GM06990 (cell line): ENCODE data around the gene JMJD8.

Source experiments
- DNase-seq: peaks from one replicate; pipeline ENCODE4 v3.0.0-alpha.2; 2011; ENCODE audit not compliant: insufficient read length; ENCODE audit errors: extremely low read depth
- H3K27me3 ChIP-seq: replicated peaks from 2 replicates; pipeline ENCODE4 v1.6.0; 2011; ENCODE audit warnings: low read length; ENCODE audit not compliant: control insufficient read depth, insufficient read depth
- H3K36me3 ChIP-seq: 2 replicates; pipeline ENCODE4 v1.5.1; 2011; ENCODE audit warnings: low read length; ENCODE audit not compliant: control insufficient read depth, insufficient read depth
- H3K4me3 ChIP-seq: replicated peaks from 2 replicates; pipeline ENCODE4 v1.5.1; 2011; ENCODE audit warnings: low read depth, mild to moderate bottlenecking, control low read depth, low read length
- TF ChIP-seq, protein P1 (sequence below): IDR thresholded peaks from 2 replicates; pipeline ENCODE4 v1.5.1; 2011; ENCODE audit warnings: low read length, control low read depth, mild to moderate bottlenecking, inconsistent platforms; ENCODE audit not compliant: insufficient read depth, poor library complexity, severe bottlenecking

JMJD8 gene

DNA sequence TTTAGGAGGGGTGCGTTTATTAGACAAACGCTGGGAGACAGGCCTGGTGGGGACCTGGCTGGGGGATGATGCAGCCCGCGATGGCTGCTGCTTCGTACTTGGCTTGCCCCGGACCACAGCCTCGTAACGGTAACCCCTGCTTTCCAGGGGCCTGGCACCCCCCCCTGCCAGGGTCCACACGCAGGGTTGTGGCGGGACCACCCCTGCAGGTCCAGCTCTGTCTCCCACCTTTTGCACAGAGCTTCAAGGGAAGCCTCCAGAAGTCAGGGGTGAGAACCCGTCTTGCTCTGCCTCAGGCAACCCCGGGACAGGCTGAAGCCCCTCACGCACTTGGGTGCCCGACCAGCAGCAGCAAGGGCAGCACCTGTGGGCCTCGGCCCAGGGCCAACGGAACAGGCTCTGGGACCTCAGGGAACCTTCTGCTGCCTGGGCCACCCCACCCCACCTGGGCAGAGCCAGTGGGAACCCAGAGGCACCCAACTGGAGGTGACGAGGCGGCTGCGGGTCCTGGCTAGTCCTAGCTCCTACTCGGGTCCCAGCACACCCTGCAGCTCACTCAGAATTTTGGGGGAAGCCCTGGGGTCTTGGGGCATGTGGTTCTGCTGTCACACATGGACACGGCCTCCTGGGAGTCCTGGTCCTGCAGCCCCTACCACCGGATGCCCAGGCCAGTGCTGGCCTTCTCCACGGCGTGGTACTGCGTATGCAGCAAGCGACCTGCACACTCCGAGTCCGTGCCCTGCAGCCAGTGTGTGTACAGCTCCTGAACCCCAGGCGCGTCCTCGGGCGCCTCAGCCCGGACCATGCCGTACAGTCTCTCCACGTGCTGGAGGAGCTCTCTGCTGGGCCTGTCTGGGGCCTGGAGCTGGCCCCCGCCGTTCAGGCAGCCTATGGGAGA is 45.9 kb upstream of the JMJD8 start:
- TF ChIP-seq, protein P1, sequence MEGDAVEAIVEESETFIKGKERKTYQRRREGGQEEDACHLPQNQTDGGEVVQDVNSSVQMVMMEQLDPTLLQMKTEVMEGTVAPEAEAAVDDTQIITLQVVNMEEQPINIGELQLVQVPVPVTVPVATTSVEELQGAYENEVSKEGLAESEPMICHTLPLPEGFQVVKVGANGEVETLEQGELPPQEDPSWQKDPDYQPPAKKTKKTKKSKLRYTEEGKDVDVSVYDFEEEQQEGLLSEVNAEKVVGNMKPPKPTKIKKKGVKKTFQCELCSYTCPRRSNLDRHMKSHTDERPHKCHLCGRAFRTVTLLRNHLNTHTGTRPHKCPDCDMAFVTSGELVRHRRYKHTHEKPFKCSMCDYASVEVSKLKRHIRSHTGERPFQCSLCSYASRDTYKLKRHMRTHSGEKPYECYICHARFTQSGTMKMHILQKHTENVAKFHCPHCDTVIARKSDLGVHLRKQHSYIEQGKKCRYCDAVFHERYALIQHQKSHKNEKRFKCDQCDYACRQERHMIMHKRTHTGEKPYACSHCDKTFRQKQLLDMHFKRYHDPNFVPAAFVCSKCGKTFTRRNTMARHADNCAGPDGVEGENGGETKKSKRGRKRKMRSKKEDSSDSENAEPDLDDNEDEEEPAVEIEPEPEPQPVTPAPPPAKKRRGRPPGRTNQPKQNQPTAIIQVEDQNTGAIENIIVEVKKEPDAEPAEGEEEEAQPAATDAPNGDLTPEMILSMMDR: no peak
- H3K36me3 ChIP-seq: peaks cover 23% of the 10 kb centered on the region
- peak; percentile 22 for DNase-seq
- no peak overlapping the region for H3K4me3 ChIP-seq
- no peaks in the 10 kb centered on the region for H3K27me3 ChIP-seq

DNA sequence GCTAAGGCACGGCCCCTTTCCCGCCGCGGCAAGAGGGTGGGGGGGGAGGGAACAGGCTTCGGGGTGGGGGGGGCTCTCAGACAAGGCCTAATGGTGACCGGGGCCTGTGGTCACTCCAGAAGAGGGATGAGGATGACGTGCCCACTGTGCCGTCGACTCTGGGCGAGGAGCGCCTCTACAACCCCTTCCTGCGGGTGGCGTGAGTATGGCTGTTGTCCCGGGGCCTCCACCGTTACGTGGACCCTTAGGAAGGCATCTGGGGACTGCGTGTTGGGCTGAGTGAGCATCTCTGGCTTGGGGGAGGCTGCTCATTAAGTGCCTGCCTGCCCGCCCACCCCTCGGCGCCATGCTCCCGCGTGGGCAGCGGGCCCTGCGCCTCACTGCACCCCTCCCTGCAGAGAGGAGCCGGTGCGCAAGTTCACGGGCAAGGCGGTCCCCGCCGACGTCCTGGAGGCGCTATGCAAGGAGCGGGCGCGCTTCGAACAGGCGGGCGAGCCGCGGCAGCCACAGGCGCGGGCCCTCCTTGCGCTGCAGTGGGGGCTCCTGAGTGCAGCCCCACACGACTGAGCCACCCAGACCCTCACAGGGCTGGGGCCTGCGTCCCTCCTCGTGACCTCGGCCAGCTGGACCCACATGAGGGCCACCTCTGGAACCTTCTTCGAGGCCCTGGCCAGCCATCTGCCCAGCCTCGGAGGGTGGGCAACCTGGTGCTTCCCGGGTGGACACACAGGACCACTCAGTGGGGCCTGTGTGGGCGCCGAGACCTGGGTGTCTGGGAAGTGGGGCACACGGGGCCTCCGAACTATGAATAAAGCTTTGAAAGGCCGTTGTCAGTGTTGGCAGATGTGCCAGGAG is 45.0 kb upstream of the JMJD8 start:
- Histone ChIP-seq H3K4me3 (peak overlapping the region; percentile 79), H3K27me3 (no peaks in the 10 kb centered on the region), H3K36me3 (peaks cover 21% of the 10 kb centered on the region)
- DNase-seq: peak; percentile 28
- TF ChIP-seq, protein P1: no peak

DNA sequence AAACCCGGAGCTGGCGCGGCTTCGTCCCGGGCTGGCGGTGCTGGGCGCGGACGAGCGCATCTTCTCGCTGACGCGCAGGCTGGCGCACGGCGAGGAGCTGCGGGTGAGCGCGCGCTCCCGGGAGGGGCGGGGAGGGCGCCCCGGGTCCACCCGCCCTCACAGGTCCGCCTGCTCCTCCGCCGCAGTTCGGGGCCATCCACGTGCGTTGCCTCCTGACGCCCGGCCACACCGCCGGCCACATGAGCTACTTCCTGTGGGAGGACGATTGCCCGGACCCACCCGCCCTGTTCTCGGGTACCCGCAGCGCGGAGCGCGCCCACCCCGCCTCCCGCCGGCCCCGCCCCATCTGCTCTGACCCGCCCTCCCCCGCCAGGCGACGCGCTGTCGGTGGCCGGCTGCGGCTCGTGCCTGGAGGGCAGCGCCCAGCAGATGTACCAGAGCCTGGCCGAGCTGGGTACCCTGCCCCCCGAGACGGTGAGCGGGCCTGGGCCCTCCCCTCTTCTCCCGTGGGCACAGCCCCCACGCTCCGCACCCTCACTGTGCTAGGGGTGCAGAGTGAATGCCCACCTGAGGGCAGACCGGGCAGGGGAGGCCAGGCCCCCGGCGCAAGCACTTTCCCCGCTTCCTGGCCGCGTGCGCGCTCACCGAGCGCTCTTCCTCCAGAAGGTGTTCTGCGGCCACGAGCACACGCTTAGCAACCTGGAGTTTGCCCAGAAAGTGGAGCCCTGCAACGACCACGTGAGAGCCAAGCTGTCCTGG is 44.2 kb upstream of the JMJD8 start:
- peak overlapping the region; percentile 79 for H3K4me3 ChIP-seq
- peak; percentile 84 for DNase-seq

DNA sequence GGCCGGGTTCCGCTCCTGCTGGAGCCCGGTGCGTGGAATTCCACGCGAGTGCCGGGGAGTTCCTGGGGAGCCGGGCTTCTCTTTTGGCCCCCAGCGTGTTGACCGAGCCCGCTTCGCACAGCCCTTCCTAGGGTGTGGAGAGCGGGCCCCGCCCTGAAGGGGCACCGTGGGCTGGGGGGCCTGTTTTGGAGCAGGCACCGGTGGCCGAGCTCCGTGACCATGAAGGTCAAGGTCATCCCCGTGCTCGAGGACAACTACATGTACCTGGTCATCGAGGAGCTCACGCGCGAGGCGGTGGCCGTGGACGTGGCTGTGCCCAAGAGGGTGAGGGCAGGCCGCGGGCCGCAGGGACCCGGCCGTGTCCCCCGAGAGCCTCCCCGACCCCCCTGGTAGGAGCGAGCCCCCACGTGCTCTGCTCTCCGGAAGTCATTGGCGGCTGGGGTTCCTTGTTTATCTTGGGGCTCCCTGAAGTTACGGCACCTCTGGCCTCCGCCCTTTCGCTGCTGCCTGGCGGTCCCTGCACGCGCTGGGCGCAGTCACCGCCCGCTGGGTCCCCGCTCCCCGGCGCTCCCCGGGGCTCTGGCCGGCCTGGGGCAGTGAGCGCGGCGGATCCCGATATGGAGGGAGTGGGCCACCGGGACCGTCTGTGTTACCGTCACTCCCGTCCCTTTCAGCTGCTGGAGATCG is 43.3 kb upstream of the JMJD8 start:
- DNase-seq: peak; percentile 62
- Histone ChIP-seq H3K27me3 (no peaks in the 10 kb centered on the region), H3K36me3 (peaks cover 10% of the 10 kb centered on the region), H3K4me3 (peak overlapping the region; percentile 79)
- TF ChIP-seq, protein P1: no peak

More for the DNA sequence above, 44.2 kb upstream of the JMJD8 start:
- Histone ChIP-seq H3K36me3 (peaks cover 13% of the 10 kb centered on the region), H3K27me3 (no peaks in the 10 kb centered on the region)
- TF ChIP-seq, protein P1: no peak
